ENCODE data around the gene CCDC127.

Gene CCDC127

DNA sequence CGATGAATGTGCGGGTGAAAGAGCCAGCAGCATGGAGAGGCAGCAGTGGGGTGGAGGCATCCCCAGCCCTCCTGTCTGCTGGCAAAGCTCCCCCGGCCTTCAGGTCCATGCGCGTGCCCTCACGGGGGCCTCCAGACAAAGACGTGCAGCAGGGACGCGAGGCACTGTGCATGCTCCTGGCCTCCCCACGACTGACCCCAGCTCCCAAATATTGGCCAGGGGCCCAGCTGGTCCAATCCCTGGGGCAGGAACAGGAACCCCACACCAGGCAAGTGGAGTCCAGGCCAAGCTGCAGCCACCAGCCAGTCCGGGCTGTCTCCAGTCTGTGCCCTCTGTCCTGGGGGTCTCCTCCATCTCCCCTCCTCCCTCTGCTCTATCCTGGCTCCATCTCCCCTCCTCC, 60.2 kb downstream of the CCDC127 start:
- DNase-seq (ENCODE audit: low spot score): no peak

DNA sequence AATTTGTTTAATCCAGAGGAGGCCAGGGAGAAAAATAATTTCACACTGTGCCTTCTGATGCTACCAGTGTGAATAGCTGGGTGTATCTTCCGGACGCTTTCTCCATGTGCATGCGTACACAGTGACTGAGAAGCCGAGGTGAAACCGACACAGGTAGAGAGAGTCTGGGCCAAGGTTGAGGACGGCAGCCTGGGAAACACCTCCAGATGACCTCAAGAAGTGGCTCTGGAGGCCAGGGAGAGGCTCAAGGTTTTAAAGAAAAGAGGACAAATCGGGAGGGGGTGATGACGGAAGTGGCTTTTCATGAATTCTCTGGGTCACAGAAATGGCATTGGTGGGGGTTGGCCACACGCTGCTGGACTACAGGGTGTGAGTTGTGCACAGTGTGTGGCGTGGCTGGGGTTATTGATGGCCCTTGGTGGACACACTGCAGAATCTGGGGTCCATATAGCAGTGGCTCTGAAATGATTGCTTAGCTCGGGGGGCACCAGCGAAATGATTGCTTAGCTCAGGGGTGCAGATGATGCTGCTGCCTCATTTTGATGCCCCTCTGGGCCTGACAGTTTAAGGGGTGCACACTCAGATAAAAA, 60.7 kb downstream of the CCDC127 start:
- DNase-seq (ENCODE audit: low spot score): no peak

DNA sequence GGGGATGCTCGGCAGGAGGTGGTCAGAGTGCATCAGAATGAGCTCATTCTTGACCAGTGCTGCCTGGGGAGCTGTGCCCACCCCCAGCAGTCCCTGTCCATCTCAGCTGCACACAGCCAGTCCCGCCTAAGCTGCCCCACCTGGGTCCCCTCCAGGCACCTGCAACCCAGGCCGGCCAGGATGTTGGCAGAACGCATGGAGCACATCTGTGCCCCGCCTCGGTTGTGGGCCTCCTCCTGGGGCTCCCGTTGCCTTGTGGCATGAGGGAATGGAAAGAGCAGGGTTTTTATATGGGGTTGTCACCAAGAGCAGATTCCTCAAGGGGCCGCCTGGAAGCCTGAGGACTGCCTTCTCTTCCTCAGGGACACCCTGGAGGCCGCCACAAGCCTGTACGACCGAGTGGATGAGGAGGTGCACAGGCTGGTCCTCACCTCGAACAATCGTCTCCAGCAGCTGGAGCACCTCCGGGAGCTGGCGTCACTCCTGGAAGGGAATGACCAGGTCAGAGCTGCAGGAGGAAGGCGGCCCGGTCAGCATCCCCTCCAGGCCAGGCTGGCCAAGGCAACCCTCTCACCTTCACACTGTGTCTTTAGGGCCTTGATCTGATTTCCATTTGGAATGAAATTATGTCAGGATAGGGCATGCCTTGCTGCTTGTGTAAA, 61.4 kb downstream of the CCDC127 start:
- no peak for DNase-seq (ENCODE audit: low spot score)

DNA sequence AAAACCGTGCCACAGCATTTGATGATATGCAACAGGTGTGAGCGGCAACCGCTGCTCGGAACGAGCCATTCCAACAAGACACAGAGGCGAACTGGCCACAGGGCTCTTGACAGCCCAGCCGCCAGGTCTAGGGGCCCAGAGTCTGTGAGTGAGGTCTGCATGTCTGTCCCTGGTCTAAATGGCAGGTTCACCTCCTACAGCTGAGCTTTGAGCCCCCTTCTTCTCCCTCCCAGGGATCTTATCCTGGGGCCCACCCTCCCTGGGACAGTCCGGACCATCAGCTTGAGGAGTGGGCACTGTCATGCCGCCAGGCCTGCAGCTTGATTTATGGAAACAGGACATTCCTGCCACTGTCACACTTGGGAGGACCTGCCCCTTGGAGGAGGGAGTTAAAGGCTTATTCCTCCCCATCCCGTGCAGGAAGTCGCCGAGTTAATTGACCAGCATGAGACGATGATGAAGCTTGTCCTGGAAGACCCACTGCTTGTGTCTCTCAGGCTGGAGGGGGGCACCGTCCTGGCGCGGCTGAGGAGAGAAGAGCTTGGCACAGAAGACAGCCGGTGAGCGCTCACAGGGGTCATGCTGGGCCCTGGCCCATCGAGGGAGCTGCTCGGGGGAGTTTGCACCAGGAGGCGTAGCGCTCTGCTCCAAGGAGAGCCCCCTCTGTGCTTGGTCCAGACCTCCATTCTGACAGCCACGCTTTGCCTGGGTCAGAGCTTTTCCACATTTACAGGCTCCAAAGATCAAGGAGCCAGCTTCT, 62.1 kb downstream of the CCDC127 start:
- DNase-seq (ENCODE audit: low spot score): no peak

DNA sequence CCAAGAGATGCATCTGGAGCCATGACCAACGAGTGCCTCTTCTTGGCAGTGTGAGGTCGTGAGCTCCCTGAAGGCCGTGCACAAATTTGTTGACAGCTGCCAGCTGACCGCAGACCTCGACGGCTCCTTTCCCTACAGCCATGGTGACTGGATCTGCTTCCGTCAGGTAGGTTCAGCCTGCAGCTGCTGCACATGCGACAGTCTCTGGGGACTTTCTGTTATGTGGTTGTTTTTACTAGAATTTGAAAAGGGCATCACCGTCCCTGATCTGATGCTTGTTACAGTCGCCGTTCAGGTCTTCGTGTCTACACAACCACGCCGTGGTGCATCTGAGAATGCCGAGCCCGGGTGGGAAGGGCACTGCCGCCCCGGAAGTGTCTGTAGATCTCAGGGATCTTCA, 63.1 kb downstream of the CCDC127 start:
- DNase-seq (ENCODE audit: low spot score): no peak

DNA sequence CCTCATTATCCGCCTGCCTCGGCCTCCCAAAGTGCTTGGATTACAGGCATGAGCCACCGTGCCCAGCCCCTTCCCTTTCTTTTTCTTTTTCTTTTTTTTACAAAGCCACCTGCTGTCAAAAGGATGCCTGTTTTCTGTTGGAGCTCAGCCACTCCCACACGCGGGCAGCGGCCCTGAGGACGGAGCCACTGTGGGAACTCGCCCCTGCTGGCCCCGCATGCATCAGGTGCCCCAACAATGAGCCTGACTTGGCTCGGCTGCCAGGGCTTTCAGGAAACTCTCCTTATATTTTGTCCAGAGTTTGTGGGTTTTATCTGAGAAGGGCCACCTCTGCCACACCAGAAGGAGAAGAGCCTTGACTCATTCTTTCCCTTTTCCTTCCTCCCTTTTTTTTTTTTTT, 63.7 kb downstream of the CCDC127 start:
- no peak for DNase-seq (ENCODE audit: low spot score)

DNA sequence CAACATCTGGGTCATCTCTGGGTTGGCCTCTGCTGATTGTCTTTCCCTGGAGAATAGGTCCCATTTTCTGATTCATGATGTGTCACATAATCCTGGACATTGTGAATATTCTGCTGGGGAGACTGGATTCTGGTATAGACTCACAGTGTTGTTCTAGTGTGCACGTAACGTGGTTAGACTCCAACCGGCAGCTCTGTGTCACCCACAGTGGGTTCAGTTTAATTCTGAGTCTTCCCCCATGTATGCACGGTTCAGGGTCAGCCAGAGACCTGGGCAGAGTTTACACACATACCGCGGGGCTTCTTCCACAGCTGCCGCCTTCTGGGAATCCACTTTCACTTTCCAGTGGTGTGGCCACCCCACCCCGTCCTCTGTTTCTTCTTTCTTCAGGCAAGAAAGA, 64.7 kb downstream of the CCDC127 start:
- DNase-seq (ENCODE audit: low spot score): no peak

DNA sequence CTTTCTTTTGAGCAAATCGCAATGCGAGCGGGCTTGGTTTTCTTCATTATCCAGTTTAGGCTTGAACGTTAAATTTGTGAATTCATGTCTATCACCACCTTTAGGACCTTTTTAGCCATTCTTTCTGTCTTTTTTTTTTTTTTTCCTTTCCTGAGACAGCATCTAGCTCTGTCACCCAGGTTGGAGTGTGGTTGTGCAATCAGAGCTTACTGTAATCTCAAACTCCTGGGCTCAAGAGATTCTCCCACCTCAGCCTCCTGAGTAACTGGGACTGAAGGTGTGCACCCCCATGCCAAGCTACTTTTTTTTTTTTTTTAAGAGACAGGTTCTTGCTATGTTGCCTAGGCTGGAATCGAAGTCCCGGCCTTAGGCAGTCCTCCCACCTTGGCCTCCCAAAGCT, 65.9 kb downstream of the CCDC127 start:
- DNase-seq (ENCODE audit: low spot score): no peak

DNA sequence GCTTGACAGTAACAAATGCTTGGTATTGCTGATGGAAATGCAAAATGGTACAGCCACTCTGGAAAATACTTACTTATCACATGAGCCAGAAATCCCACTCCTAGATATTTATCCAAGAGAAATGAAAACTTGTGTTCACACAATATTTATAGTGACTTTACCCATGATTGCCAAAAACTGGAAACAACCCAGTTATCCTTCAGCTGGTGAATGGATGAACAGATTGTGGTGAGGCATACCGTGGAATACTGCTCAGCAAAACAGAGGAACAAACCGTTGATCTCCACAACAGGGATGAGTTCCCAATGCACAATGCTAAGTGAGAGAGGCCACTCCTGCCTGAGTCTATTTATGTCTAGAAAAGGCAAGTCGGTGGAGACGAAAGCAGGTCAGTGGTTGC, 67.2 kb downstream of the CCDC127 start:
- DNase-seq (ENCODE audit: low spot score): no peak

DNA sequence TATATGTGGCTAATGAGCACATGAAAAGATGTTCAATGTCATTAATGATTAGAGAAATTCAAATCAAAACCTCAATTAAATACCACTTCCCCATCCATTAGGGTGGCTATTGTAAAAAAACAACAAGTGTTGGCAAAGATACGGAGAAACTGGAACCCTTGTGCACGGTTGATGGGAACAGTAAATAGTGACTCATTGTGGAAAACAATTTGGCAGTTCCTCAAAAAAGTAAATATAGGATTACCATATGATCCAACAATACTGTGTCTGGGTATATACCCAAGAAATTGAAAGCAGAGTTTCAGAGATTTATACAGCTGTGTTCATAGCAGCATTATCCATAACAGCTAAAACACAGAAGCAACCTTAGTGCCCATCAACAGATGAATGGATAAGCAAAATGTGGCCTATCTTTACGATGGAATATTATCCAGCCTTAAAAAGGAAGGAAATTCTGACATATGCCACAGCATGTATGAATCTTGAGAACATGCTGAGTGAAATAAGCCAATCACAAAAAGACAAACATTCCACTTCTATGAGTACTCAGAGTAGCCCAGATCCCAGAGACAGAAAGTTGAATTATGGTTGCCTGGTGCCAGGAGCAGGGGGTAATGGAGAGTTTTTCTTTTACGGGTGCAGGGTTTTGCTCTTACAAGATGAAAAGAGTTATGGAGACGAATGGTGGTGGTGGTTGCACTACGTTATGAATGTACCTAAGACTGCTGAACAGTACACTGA, 68.0 kb downstream of the CCDC127 start:
- DNase-seq (ENCODE audit: low spot score): no peak

DNA sequence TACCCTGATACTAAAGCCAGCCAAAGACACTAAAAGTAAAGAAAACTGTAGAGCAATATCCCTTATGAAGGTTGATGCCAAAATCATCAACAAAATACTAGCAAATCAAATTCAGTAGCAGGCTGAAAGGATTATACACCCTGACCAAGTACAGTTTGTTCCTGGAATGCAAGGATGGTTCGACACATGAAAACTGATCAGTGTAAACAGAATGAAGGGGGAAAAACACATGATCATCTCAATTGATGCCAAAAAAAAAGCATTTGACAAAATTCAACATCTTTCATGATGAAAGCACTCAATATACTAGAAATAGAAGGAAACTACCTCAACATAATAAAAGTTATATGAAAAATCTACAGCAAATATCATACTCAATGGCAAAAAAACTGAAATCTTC, 70.2 kb downstream of the CCDC127 start:
- DNase-seq (ENCODE audit: low spot score): no peak

All from HuH-7.5 (cell line).